K562 (cell line): Measurements from ENCODE around the gene DHX57. TPM values are rescaled to one million over a fixed set of nuclear protein-coding genes. Genes with fewer than 3 reads are reported as not detected.

Source experiments
- ASH1L ChIP-seq: fragments of 450-650 bp; IDR thresholded peaks from 2 replicates; pipeline ENCODE4 v1.6.1; 2018; ENCODE audit warnings: borderline replicate concordance, mild to moderate bottlenecking, low read depth; ENCODE audit not compliant: partially characterized antibody
- CTBP1 ChIP-seq: fragments of 450-650 bp; IDR thresholded peaks from 2 replicates; pipeline ENCODE4 v1.6.1; 2016; ENCODE audit warnings: borderline replicate concordance
- FOXP1 ChIP-seq: sonication (generic); formaldehyde crosslinking; IDR thresholded peaks from 2 replicates; pipeline ENCODE4 v1.8.0; 2022; ENCODE audit warnings: mild to moderate bottlenecking, missing genetic modification reagents
- FUS ChIP-seq: fragments of 200-400 bp; formaldehyde crosslinking; optimal IDR thresholded peaks from 2 replicates; pipeline ENCODE3; 2017; ENCODE audit warnings: low read depth, low read length
- GATAD2A ChIP-seq: fragments of 450-650 bp; IDR thresholded peaks from 2 replicates; pipeline ENCODE4 v1.6.1; 2017
- KDM4B ChIP-seq, 2 experiments: fragments of 450-650 bp in 1 of 2; sonication (generic) in 1 of 2; IDR thresholded peaks; 2 replicates each; pipeline ENCODE4 v1.6.1; 2016 to 2017; ENCODE audit warnings: borderline replicate concordance in 2 of 2, antibody characterized with exemption in 1 of 2, low read depth in 1 of 2, mild to moderate bottlenecking in 1 of 2
- L3MBTL2 ChIP-seq: fragments of 450-650 bp; IDR thresholded peaks from 2 replicates; pipeline ENCODE4 v1.6.1; 2016; ENCODE audit warnings: mild to moderate bottlenecking, moderate library complexity
- MCM3 ChIP-seq: fragments of 450-650 bp; IDR thresholded peaks from 2 replicates; pipeline ENCODE4 v1.6.1; 2016
- NCOA6 ChIP-seq: fragments of 450-650 bp; IDR thresholded peaks from 2 replicates; pipeline ENCODE4 v1.6.1; 2017; ENCODE audit warnings: mild to moderate bottlenecking
- NFRKB ChIP-seq: fragments of 450-650 bp; IDR thresholded peaks from 2 replicates; pipeline ENCODE4 v1.6.1; 2016; ENCODE audit warnings: low read depth
- POLR2A ChIP-seq: fragments of 450-650 bp; conservative IDR thresholded peaks from 2 replicates; pipeline ENCODE4 v1.6.1; 2016
- PRPF4 ChIP-seq: fragments of 200-400 bp; formaldehyde crosslinking; IDR thresholded peaks from one replicate; pipeline ENCODE4 v1.6.1; 2017; ENCODE audit warnings: low read length, low read depth, mild to moderate bottlenecking; ENCODE audit not compliant: insufficient read depth, poor library complexity, severe bottlenecking
- PURB ChIP-seq: sonication (generic); formaldehyde crosslinking; IDR thresholded peaks from 2 replicates; pipeline ENCODE4 v1.9.0; 2021; ENCODE audit warnings: low read depth, mild to moderate bottlenecking, missing genetic modification reagents
- SMAD1 ChIP-seq: fragments of 150-350 bp; IDR thresholded peaks from 2 replicates; pipeline ENCODE4 v1.6.1; 2014; ENCODE audit warnings: low read length, low read depth; ENCODE audit not compliant: partially characterized antibody
- TEAD2 ChIP-seq: fragments of 450-650 bp; IDR thresholded peaks from 2 replicates; pipeline ENCODE4 v1.6.1; 2016; ENCODE audit warnings: missing genetic modification characterization, control low read depth, missing compliant biosample characterization
- TRIM28 ChIP-seq: fragments of 450-650 bp; IDR thresholded peaks from 2 replicates; pipeline ENCODE4 v1.6.1; 2017
- ZNF12 ChIP-seq: sonication (generic); formaldehyde crosslinking; IDR thresholded peaks from 2 replicates; pipeline ENCODE4 v1.4.0; 2020; ENCODE audit warnings: mild to moderate bottlenecking, missing genetic modification reagents
- ZNF124 ChIP-seq: sonication (generic); formaldehyde crosslinking; IDR thresholded peaks from 2 replicates; pipeline ENCODE4 v1.8.1; 2022; ENCODE audit warnings: missing genetic modification reagents
- ZNF217 ChIP-seq: sonication (generic); formaldehyde crosslinking; IDR thresholded peaks from 2 replicates; pipeline ENCODE4 v1.8.0; 2022; ENCODE audit warnings: mild to moderate bottlenecking, missing genetic modification reagents
- ZNF79 ChIP-seq: fragments of 250-450 bp; sonication (Bioruptor Pico); IDR thresholded peaks from 2 replicates; pipeline ENCODE4 v1.4.0; 2020; ENCODE audit warnings: low read depth, mild to moderate bottlenecking, moderate library complexity
- polyA plus RNA-seq, 8 experiments: library from polyadenylated mRNA; depleted of rRNA in 4 of 8; stranded (reverse) in 5 of 8; unstranded in 3 of 8; fragments of >200 nt; fragmentation: Nextera tagmentation in 2 of 8; fragmentation: Illumina TruSeq in 1 of 8; extraction: Ambion mirVana in 2 of 8; extraction: Trizol in 1 of 8; gene quantifications; 2 replicates each; pipeline versions ENCODE4 v1.2.1 to v1.2.3, GENCODE V29; 2011 to 2014; ENCODE audit warnings: inconsistent platforms in 1 of 8, missing spikeins in 1 of 8
- total RNA-seq, 7 experiments: library from RNA; depleted of rRNA in 6 of 7; stranded (reverse); fragments of >200 nt in 6 of 7; fragmentation: Illumina TruSeq in 2 of 7; extraction: Trizol in 2 of 7; gene quantifications; 2 replicates each; pipeline versions ENCODE4 v1.2.1 to v1.2.3, GENCODE V29; 2011 to 2021; ENCODE audit warnings: low replicate concordance in 1 of 7
- TF ChIP-seq, protein P1 (sequence below): fragments of 250-450 bp; sonication (Bioruptor Pico); IDR thresholded peaks from 2 replicates; pipeline ENCODE4 v1.5.0; 2020; ENCODE audit warnings: mild to moderate bottlenecking, borderline replicate concordance
- TF ChIP-seq, protein P2 (sequence below): sonication (generic); formaldehyde crosslinking; IDR thresholded peaks from 2 replicates; pipeline ENCODE4 v1.4.0; 2020; ENCODE audit warnings: mild to moderate bottlenecking, missing genetic modification reagents
- TF ChIP-seq, protein P3 (sequence below), 2 experiments: fragments of 450-650 bp in 1 of 2; sonication (generic) in 1 of 2; formaldehyde crosslinking; conservative IDR thresholded peaks; 2 replicates each; pipeline versions ENCODE4 v1.4.0 to v1.8.1; 2020 to 2022; ENCODE audit warnings: mild to moderate bottlenecking in 1 of 2, missing genetic modification reagents in 1 of 2
- TF ChIP-seq, protein P4 (sequence below): fragments of 250-450 bp; sonication (Bioruptor Pico); IDR thresholded peaks from 2 replicates; pipeline ENCODE4 v1.8.0; 2022; ENCODE audit warnings: inconsistent platforms

DHX57 gene
- total and polyA plus RNA-seq, 9 of the 15 experiments (the other 6 are each of a cell fraction or from before 2014, with no cell fraction given): 7.4 to 23.6 (median 17.9) TPM

DNA sequence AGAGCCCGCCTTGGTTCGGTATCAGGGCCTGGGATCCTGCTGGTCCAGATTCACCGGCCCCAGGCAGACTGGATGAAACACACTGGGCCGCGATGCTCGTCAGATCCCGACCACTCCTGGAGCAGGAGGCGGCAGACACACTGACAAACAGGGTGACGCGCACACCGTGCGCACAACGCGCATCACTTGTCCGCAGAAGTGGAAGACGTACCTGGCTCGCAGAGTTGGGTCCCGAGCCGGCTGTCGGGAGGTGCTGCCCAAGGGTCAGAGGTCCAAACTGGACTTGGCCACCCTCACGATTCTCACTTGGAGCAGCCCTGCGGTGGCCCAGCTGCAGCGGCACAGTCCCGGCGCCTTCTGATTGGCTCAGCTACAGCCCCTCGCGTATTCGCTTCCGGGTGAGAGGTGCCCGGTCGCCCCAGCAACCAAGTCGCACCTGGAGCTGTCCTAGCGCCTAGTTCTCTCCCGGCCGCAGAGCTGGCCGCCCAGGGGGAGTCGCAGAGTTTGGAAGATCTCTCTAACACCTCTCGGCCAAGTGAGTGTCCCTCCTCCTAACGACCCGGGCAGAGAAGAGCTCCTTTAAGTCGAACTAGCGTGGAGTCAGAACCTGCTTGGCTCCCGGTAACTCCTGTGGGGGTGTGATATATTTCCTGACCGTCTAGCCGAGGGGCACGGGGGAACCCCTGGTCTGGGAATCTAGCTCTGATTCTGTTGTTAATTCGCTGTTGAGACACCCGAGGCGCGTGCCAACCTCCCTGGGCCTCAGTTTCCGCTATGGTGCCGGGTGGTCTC lies at the start of gene DHX57, which contains the start of gene MORN2 (continued):
- no peak for TF ChIP-seq NCOA6
- TF ChIP-seq GATAD2A: no peak
- TF ChIP-seq, protein P1, sequence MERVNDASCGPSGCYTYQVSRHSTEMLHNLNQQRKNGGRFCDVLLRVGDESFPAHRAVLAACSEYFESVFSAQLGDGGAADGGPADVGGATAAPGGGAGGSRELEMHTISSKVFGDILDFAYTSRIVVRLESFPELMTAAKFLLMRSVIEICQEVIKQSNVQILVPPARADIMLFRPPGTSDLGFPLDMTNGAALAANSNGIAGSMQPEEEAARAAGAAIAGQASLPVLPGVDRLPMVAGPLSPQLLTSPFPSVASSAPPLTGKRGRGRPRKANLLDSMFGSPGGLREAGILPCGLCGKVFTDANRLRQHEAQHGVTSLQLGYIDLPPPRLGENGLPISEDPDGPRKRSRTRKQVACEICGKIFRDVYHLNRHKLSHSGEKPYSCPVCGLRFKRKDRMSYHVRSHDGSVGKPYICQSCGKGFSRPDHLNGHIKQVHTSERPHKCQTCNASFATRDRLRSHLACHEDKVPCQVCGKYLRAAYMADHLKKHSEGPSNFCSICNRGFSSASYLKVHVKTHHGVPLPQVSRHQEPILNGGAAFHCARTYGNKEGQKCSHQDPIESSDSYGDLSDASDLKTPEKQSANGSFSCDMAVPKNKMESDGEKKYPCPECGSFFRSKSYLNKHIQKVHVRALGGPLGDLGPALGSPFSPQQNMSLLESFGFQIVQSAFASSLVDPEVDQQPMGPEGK: no peak
- TF ChIP-seq ZNF79 (CRISPR knock-in tag): no peak
- TF ChIP-seq ASH1L: no peak
- 0 out of 2 replicates have a peak, but pooled peaks have one; percentile 52 for TF ChIP-seq FOXP1 (CRISPR knock-in tag)
- no peak for TF ChIP-seq ZNF124 (CRISPR knock-in tag)
- TF ChIP-seq POLR2A: peak; percentile 76
- TF ChIP-seq, protein P2, sequence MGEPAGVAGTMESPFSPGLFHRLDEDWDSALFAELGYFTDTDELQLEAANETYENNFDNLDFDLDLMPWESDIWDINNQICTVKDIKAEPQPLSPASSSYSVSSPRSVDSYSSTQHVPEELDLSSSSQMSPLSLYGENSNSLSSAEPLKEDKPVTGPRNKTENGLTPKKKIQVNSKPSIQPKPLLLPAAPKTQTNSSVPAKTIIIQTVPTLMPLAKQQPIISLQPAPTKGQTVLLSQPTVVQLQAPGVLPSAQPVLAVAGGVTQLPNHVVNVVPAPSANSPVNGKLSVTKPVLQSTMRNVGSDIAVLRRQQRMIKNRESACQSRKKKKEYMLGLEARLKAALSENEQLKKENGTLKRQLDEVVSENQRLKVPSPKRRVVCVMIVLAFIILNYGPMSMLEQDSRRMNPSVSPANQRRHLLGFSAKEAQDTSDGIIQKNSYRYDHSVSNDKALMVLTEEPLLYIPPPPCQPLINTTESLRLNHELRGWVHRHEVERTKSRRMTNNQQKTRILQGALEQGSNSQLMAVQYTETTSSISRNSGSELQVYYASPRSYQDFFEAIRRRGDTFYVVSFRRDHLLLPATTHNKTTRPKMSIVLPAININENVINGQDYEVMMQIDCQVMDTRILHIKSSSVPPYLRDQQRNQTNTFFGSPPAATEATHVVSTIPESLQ: peak; percentile 40; the same call in 1 of the 2 replicates
- TF ChIP-seq, protein P3, sequence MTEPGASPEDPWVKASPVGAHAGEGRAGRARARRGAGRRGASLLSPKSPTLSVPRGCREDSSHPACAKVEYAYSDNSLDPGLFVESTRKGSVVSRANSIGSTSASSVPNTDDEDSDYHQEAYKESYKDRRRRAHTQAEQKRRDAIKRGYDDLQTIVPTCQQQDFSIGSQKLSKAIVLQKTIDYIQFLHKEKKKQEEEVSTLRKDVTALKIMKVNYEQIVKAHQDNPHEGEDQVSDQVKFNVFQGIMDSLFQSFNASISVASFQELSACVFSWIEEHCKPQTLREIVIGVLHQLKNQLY (CRISPR knock-in tag; conservative IDR thresholded peaks at IDR 0.05): no peak
- TF ChIP-seq PURB: no peak
- peak; percentile 55 for TF ChIP-seq L3MBTL2
- TF ChIP-seq CTBP1: peak; percentile 93; the same call in 1 of the 2 replicates
- no peak for TF ChIP-seq KDM4B (IDR thresholded peaks at IDR 0.05; ENCODE audit: borderline replicate concordance in 2 of 2, low read depth in 1 of 2)
- TF ChIP-seq ZNF217 (CRISPR knock-in tag): no peak
- no peak for TF ChIP-seq TRIM28
- TF ChIP-seq, protein P4, sequence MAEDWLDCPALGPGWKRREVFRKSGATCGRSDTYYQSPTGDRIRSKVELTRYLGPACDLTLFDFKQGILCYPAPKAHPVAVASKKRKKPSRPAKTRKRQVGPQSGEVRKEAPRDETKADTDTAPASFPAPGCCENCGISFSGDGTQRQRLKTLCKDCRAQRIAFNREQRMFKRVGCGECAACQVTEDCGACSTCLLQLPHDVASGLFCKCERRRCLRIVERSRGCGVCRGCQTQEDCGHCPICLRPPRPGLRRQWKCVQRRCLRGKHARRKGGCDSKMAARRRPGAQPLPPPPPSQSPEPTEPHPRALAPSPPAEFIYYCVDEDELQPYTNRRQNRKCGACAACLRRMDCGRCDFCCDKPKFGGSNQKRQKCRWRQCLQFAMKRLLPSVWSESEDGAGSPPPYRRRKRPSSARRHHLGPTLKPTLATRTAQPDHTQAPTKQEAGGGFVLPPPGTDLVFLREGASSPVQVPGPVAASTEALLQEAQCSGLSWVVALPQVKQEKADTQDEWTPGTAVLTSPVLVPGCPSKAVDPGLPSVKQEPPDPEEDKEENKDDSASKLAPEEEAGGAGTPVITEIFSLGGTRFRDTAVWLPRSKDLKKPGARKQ (CRISPR knock-in tag): no peak
- TF ChIP-seq NFRKB: no peak
- no peak for TF ChIP-seq PRPF4
- no peak for TF ChIP-seq MCM3
- peak; percentile 59; the same call in 1 of the 2 replicates for TF ChIP-seq ZNF12 (CRISPR knock-in tag)
- TF ChIP-seq FUS: no peak
- no peak for TF ChIP-seq SMAD1
- no peak for TF ChIP-seq TEAD2 (tag)
